Measurements from ENCODE around the gene MAGI2. TPM values are rescaled to one million over a fixed set of nuclear protein-coding genes. Genes with fewer than 3 reads are reported as not detected.

The MAGI2 gene
- total and polyA plus RNA-seq, 2 donors (not counting 3 experiments of a cell fraction or from before 2014, with no cell fraction given): 0.28 to 6.0 TPM

DNA sequence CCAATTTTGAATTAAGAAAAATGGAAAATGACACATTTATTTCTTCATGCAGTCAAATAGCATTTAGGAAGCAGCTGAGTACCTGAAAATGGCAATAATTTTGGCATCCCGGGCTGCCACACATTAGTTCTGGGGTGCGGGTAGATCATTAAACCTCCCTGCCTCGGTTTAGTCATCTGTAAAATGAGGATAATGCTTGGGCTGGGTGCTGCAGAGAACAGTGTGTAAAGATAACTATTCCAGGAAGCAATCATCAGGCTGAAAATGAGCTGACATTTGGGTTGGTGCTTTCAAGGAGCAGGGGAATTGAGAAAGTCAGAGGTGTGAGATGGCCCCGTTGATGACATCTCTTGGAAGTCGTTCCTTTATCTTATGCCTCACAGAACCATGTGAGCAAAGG lies 887.7 kb downstream of the MAGI2 start:
- BruUV-seq (replicated peaks): no TSS peak
- Histone ChIP-seq H3K9ac (replicated peaks; ENCODE audit: extremely low read depth, insufficient read depth, low read length) (no peak overlapping the region), H3K4me1 (ENCODE audit: control insufficient read depth, extremely low read depth, insufficient read depth, low read length) (no peaks in the 10 kb centered on the region), H3K27me3 (ENCODE audit: control insufficient read depth in 2 of 2, insufficient read depth in 2 of 2, low read length in 2 of 2) (no peaks in the 10 kb centered on the region), H3K79me2 (ENCODE audit: control insufficient read depth, insufficient read depth, low read length) (no peaks in the 10 kb centered on the region), H2AFZ (ENCODE audit: low read depth, low read length) (no peak overlapping the region), H3K9me3 (replicated peaks; ENCODE audit: control insufficient read depth, insufficient read depth, low read length) (no peaks in the 10 kb centered on the region), H4K20me1 (replicated peaks; ENCODE audit: control insufficient read depth, extremely low read depth, insufficient read depth, low read length) (no peaks in the 10 kb centered on the region), H3K4me2 (ENCODE audit: insufficient read depth, low read length) (no peak overlapping the region), H3K36me3 (ENCODE audit: control insufficient read depth in 2 of 2, extremely low read depth in 1 of 2, insufficient read depth in 2 of 2, low read length in 2 of 2) (no peaks in the 10 kb centered on the region), H3K9me1 (replicated peaks; ENCODE audit: control insufficient read depth, extremely low read depth, insufficient read depth, low read length) (no peaks in the 10 kb centered on the region), H3K27ac (ENCODE audit: insufficient read depth, low read depth, low read length) (no peak overlapping the region), H3K4me3 (replicated peaks in 1 of 3; ENCODE audit: insufficient read depth in 1 of 3, low read depth in 1 of 3, low read length in 3 of 3) (no peak overlapping the region)
- DNase-seq (ENCODE audit: low read depth, low spot score): no peak
- FAIRE-seq: no peak
- ChIA-PET POLR2A (no interaction called here), CTCF (interaction anchor here (1.5 kb wide), 1 partner anchor 9 kb away, joined by 4 read pairs; no protein-coding TSS in a partner anchor)
- dilution Hi-C loops (cut with MboI; ENCODE audit: extremely low pct_ligation_motif_present, low sequenced_read_pairs): no loop called here
- TF ChIP-seq FOS (IDR thresholded peaks at IDR 0.05; ENCODE audit: borderline replicate concordance, insufficient read depth, low read length): no peak
- no peak for TF ChIP-seq GATA2 (IDR thresholded peaks at IDR 0.05; ENCODE audit: insufficient read depth, insufficient read length, low read depth, low read length)
- TF ChIP-seq, protein P1, sequence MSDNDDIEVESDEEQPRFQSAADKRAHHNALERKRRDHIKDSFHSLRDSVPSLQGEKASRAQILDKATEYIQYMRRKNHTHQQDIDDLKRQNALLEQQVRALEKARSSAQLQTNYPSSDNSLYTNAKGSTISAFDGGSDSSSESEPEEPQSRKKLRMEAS (IDR thresholded peaks at IDR 0.05; ENCODE audit: insufficient read depth, insufficient read length): no peak
- no peak for TF ChIP-seq JUN (IDR thresholded peaks at IDR 0.05; ENCODE audit: borderline replicate concordance, insufficient read depth, insufficient read length, low read depth)
- no peak for TF ChIP-seq MYC (IDR thresholded peaks at IDR 0.05; ENCODE audit: low read depth, low read length)
- TF ChIP-seq, protein P2, sequence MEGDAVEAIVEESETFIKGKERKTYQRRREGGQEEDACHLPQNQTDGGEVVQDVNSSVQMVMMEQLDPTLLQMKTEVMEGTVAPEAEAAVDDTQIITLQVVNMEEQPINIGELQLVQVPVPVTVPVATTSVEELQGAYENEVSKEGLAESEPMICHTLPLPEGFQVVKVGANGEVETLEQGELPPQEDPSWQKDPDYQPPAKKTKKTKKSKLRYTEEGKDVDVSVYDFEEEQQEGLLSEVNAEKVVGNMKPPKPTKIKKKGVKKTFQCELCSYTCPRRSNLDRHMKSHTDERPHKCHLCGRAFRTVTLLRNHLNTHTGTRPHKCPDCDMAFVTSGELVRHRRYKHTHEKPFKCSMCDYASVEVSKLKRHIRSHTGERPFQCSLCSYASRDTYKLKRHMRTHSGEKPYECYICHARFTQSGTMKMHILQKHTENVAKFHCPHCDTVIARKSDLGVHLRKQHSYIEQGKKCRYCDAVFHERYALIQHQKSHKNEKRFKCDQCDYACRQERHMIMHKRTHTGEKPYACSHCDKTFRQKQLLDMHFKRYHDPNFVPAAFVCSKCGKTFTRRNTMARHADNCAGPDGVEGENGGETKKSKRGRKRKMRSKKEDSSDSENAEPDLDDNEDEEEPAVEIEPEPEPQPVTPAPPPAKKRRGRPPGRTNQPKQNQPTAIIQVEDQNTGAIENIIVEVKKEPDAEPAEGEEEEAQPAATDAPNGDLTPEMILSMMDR (IDR thresholded peaks at IDR 0.05; ENCODE audit: extremely low read depth in 1 of 2, insufficient read depth in 1 of 2, low read depth in 1 of 2, low read length in 2 of 2): no peak
- no peak for TF ChIP-seq EZH2 (IDR thresholded peaks at IDR 0.05; ENCODE audit: borderline replicate concordance, low read depth, low read length, severe bottlenecking)
- intact Hi-C loops (cut with micrococcal nuclease): no loop called here
